H9 (cell line): Measurements from ENCODE around the gene KLRC1. TPM values are rescaled to one million over a fixed set of nuclear protein-coding genes. Genes with fewer than 3 reads are reported as not detected.
A peak's percentile ranks its signal among the peaks of the same experiment; 100 is the strongest.

Experiments
- DNase-seq: peaks from one replicate; pipeline ENCODE4 v3.0.0-alpha.2; 2017
- H2AFZ ChIP-seq: one replicate; pipeline ENCODE4 v1.6.1; 2013; ENCODE audit warnings: mild to moderate bottlenecking, low read length, control low read depth, moderate library complexity
- H2AK5ac ChIP-seq: 2 replicates; pipeline ENCODE4 v1.6.1; 2013; ENCODE audit warnings: low read length, control low read depth, mixed read lengths; ENCODE audit not compliant: insufficient read length
- H2BK120ac ChIP-seq: one replicate; pipeline ENCODE4 v1.6.1; 2013; ENCODE audit warnings: low read depth, mild to moderate bottlenecking, low read length, control low read depth, inconsistent platforms; ENCODE audit not compliant: poor library complexity, severe bottlenecking
- H2BK12ac ChIP-seq: 2 replicates; pipeline ENCODE4 v1.6.1; 2013; ENCODE audit warnings: low read length, control low read depth, mixed read lengths, low read depth; ENCODE audit not compliant: insufficient read length
- H2BK15ac ChIP-seq: 2 replicates; pipeline ENCODE4 v1.6.1; 2013; ENCODE audit warnings: low read depth, low read length, control low read depth
- H2BK20ac ChIP-seq: one replicate; pipeline ENCODE4 v1.6.1; 2013; ENCODE audit warnings: low read depth, mild to moderate bottlenecking, low read length, control low read depth, inconsistent platforms; ENCODE audit not compliant: poor library complexity, severe bottlenecking
- H2BK5ac ChIP-seq: 2 replicates; pipeline ENCODE4 v1.6.1; 2013; ENCODE audit warnings: low read length, control low read depth, mixed read lengths; ENCODE audit not compliant: insufficient read length
- H3K14ac ChIP-seq: 2 replicates; pipeline ENCODE4 v1.6.1; 2013; ENCODE audit warnings: low read length, control low read depth; ENCODE audit not compliant: insufficient read depth
- H3K18ac ChIP-seq: 2 replicates; pipeline ENCODE4 v1.6.1; 2013; ENCODE audit warnings: low read depth, mild to moderate bottlenecking, mixed read lengths, low read length, control low read depth; ENCODE audit not compliant: insufficient read length
- H3K23ac ChIP-seq: 2 replicates; pipeline ENCODE4 v1.6.1; 2013; ENCODE audit warnings: low read length, control low read depth, mixed read lengths, low read depth; ENCODE audit not compliant: insufficient read length
- H3K23me2 ChIP-seq: 2 replicates; pipeline ENCODE4 v1.6.1; 2013; ENCODE audit warnings: low read depth, mild to moderate bottlenecking, mixed read lengths, low read length, control low read depth; ENCODE audit not compliant: insufficient read length, poor library complexity, severe bottlenecking
- H3K27ac ChIP-seq: 2 replicates; pipeline ENCODE4 v1.5.1; 2013; ENCODE audit warnings: low read length, control low read depth, mixed read lengths, low read depth; ENCODE audit not compliant: insufficient read length
- H3K27me3 ChIP-seq: 2 replicates; pipeline ENCODE4 v1.6.1; 2013; ENCODE audit warnings: low read length, control low read depth, inconsistent platforms; ENCODE audit not compliant: insufficient read depth
- H3K4ac ChIP-seq: 2 replicates; pipeline ENCODE4 v1.6.1; 2013; ENCODE audit warnings: low read depth, mild to moderate bottlenecking, control low read depth, inconsistent platforms, low read length, moderate library complexity
- H3K4me1 ChIP-seq: 2 replicates; pipeline ENCODE4 v1.6.1; 2013; ENCODE audit warnings: low read length, control low read depth, inconsistent platforms; ENCODE audit not compliant: insufficient read depth
- H3K4me2 ChIP-seq: 2 replicates; pipeline ENCODE4 v1.6.1; 2013; ENCODE audit warnings: low read length, control low read depth, mixed read lengths; ENCODE audit not compliant: insufficient read length, insufficient read depth
- H3K56ac ChIP-seq: 2 replicates; pipeline ENCODE4 v1.6.1; 2013; ENCODE audit warnings: low read depth, mild to moderate bottlenecking, mixed read lengths, low read length, control low read depth; ENCODE audit not compliant: insufficient read length
- H3K79me1 ChIP-seq: 2 replicates; pipeline ENCODE4 v1.6.1; 2013; ENCODE audit warnings: low read depth, mild to moderate bottlenecking, moderate library complexity, low read length, control low read depth, inconsistent platforms; ENCODE audit not compliant: insufficient read depth, poor library complexity, severe bottlenecking
- H3K79me2 ChIP-seq: 2 replicates; pipeline ENCODE4 v1.6.1; 2013; ENCODE audit warnings: low read length, control low read depth, inconsistent platforms; ENCODE audit not compliant: insufficient read depth
- H3K9ac ChIP-seq: 2 replicates; pipeline ENCODE4 v1.6.1; 2013; ENCODE audit warnings: low read length, control low read depth, mixed read lengths; ENCODE audit not compliant: insufficient read length; ENCODE audit errors: extremely low read depth
- H3K9me3 ChIP-seq: one replicate; pipeline ENCODE4 v1.6.1; 2013; ENCODE audit warnings: low read depth, low read length, inconsistent platforms; ENCODE audit not compliant: control insufficient read depth
- H3T11ph ChIP-seq: one replicate; pipeline ENCODE4 v1.6.1; 2013; ENCODE audit warnings: mild to moderate bottlenecking, low read length, control low read depth, inconsistent platforms
- H4K20me1 ChIP-seq: one replicate; pipeline ENCODE4 v1.6.1; 2013; ENCODE audit not compliant: control insufficient read depth, insufficient read length, insufficient read depth
- H4K5ac ChIP-seq: 2 replicates; pipeline ENCODE4 v1.6.1; 2013; ENCODE audit warnings: low read depth, mild to moderate bottlenecking, mixed read lengths, low read length, control low read depth; ENCODE audit not compliant: insufficient read length
- H4K8ac ChIP-seq: replicated peaks from 2 replicates; pipeline ENCODE4 v1.6.1; 2013; ENCODE audit warnings: low read length, control low read depth, mixed read lengths, low read depth; ENCODE audit not compliant: insufficient read length
- H4K91ac ChIP-seq: 2 replicates; pipeline ENCODE4 v1.6.1; 2013; ENCODE audit warnings: low read depth, mild to moderate bottlenecking, moderate library complexity, mixed read lengths, low read length, control low read depth; ENCODE audit not compliant: insufficient read length
- H3K27ac Mint-ChIP-seq, 3 experiments: 2 replicates in 2 of 3; 3 replicates in 1 of 3; pipeline ENCODE4 v1.8.0; 2020 to 2021; ENCODE audit warnings: mixed read lengths in 3 of 3, mild to moderate bottlenecking in 1 of 3, moderate library complexity in 1 of 3
- H3K27me3 Mint-ChIP-seq: 2 replicates; pipeline ENCODE4 v1.8.0; 2021; ENCODE audit warnings: low read depth, mild to moderate bottlenecking, moderate library complexity, mixed read lengths
- H3K36me3 Mint-ChIP-seq, 3 experiments: 2 replicates in 2 of 3; 3 replicates in 1 of 3; pipeline ENCODE4 v1.8.0; 2020 to 2021; ENCODE audit warnings: low read depth in 3 of 3, mixed read lengths in 3 of 3; ENCODE audit not compliant: insufficient read depth in 1 of 3
- H3K4me1 Mint-ChIP-seq, 2 experiments: 2 replicates each; pipeline ENCODE4 v1.8.0; 2020; ENCODE audit warnings: mixed read lengths in 2 of 2
- H3K4me3 Mint-ChIP-seq, 2 experiments: 2 replicates in 1 of 2; 3 replicates in 1 of 2; pipeline ENCODE4 v1.8.0; 2020 to 2021; ENCODE audit warnings: mild to moderate bottlenecking in 2 of 2, mixed read lengths in 2 of 2, moderate library complexity in 1 of 2
- H3K9me3 Mint-ChIP-seq, 2 experiments: 2 replicates in 1 of 2; 3 replicates in 1 of 2; pipeline ENCODE4 v1.8.0; 2020; ENCODE audit warnings: mild to moderate bottlenecking in 2 of 2, mixed read lengths in 2 of 2, moderate library complexity in 1 of 2
- WGBS: extraction: QIAGEN DNeasy Blood & Tissue Kit; methylation state at CpG from one replicate; pipeline ENCODE4 v1.1.7; 2013; ENCODE audit warnings: missing lambda C conversion rate, low lambda C conversion rate, mixed read lengths; ENCODE audit not compliant: insufficient read length; ENCODE audit errors: extremely low coverage; 5-methylcytosine and 5-hydroxymethylcytosine counted together
- total RNA-seq: library from RNA; stranded (reverse); gene quantifications from 2 replicates; pipeline ENCODE4 v1.2.1, GENCODE V29; 2021
- TF ChIP-seq, protein P1 (sequence below): fragments of 200-600 bp; sonication (generic); conservative IDR thresholded peaks from 3 replicates; pipeline ENCODE4 v1.8.0; 2021; ENCODE audit warnings: antibody characterized with exemption, mild to moderate bottlenecking

Gene KLRC1
- total RNA-seq, 1 experiment from 2014 or later = not detected

- Mint-ChIP-seq H3K27ac (peak overlapping the region in 2 of 3 experiments; percentile 16 to 37; a peak in 2 of 7 replicates), H3K36me3 (peaks cover 4 to 32% (median 10%) of the 10 kb centered on the region in 3 experiments; a peak in 6 of 7 replicates), H3K4me3 (no peak overlapping the region), H3K9me3 (peaks cover 25 to 31% of the 10 kb centered on the region in 2 experiments), H3K27me3 (no peaks in the 10 kb centered on the region), H3K4me1 (peaks cover 13 to 16% of the 10 kb centered on the region in 2 experiments)
- Histone ChIP-seq H3K79me2 (no peaks in the 10 kb centered on the region), H4K8ac (no peak overlapping the region), H3T11ph (no peak overlapping the region), H3K4ac (no peak overlapping the region), H3K9ac (no peak overlapping the region), H2AFZ (peak overlapping the region; percentile 45), H3K79me1 (no peaks in the 10 kb centered on the region), H2BK12ac (no peak overlapping the region), H3K4me2 (peak overlapping the region; percentile 32), H2BK15ac (no peak overlapping the region), H3K23me2 (no peaks in the 10 kb centered on the region), H2BK120ac (no peak overlapping the region), H4K91ac (no peak overlapping the region), H2BK5ac (no peak overlapping the region), H3K9me3 (no peaks in the 10 kb centered on the region), H2BK20ac (no peak overlapping the region), H3K14ac (no peak overlapping the region), H2AK5ac (no peak overlapping the region), H4K20me1 (no peaks in the 10 kb centered on the region), H3K18ac (no peak overlapping the region), H3K27ac (no peak overlapping the region), H4K5ac (no peak overlapping the region), H3K27me3 (no peaks in the 10 kb centered on the region), H3K56ac (no peak overlapping the region), H3K4me1 (peaks cover 2% of the 10 kb centered on the region; the same call in 1 of the 2 replicates), H3K23ac (no peak overlapping the region)
- WGBS = no CpG with 5 or more reads among the region's 3 CpGs
- TF ChIP-seq, protein P1, sequence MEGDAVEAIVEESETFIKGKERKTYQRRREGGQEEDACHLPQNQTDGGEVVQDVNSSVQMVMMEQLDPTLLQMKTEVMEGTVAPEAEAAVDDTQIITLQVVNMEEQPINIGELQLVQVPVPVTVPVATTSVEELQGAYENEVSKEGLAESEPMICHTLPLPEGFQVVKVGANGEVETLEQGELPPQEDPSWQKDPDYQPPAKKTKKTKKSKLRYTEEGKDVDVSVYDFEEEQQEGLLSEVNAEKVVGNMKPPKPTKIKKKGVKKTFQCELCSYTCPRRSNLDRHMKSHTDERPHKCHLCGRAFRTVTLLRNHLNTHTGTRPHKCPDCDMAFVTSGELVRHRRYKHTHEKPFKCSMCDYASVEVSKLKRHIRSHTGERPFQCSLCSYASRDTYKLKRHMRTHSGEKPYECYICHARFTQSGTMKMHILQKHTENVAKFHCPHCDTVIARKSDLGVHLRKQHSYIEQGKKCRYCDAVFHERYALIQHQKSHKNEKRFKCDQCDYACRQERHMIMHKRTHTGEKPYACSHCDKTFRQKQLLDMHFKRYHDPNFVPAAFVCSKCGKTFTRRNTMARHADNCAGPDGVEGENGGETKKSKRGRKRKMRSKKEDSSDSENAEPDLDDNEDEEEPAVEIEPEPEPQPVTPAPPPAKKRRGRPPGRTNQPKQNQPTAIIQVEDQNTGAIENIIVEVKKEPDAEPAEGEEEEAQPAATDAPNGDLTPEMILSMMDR = no peak
- DNase-seq = peak; percentile 82
Observed at GRCh38 chr12:10457760-10458159, 4.6 kb upstream of the KLRC1 start.
